Measurements from ENCODE around the gene CFAP206.
A peak's percentile ranks its signal among the peaks of the same experiment; 100 is the strongest.
"Not testable (repeated sequence)": the region's sequence is repeated elsewhere in the genome, so short reads cannot be mapped to it uniquely, and the experiment has no call there.

CFAP206 gene

GRCh38 chr6:87421576-87421975 is 13.8 kb downstream of the CFAP206 start:
- DNase-seq = no peak

- DNase-seq = no peak
These were observed 19.0 kb downstream of the CFAP206 start for GRCh38 chr6:87426789-87427188.

DNA sequence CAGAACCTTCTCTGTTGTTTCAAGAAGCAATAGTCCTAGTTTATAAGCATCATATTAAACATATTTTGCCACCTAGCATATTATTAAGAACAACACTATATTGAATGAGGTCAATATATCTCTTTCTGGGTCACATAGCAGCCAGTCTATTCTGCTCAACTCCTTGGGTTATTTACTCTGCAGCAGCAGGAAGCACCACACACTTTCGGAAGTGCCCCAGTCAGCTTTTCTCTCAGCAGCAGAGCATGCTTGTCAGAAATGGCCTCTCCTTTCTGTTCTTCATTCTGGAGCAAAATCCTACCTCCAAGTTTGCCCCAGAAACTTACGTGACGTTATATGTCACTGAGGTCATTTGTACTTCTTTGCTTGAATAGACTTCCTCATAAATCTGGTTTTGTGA is 22.7 kb downstream of the CFAP206 start:
- DNase-seq = peak; percentile 32

- DNase-seq = no peak
These were observed 23.5 kb downstream of the CFAP206 start for GRCh38 chr6:87431263-87431662.

DNA sequence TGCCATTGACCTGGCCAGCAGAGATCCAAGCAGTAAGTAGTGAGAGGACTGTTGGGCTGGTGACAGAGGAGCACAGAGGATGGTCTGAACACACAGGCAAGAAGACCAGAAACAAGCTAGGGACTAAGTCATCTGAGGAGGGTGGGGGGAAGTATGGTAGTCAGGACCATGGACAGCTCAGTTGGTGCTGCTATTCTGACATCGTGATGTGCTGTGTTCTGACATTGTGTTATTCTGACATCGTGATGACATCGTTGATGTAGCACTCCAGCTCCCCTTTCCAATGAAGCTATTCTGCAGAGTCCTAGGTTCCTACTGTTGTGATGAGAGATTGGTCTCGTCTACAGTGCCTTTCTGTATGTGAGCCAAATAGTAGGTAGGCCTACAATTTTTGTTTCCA is 28.7 kb downstream of the CFAP206 start:
- no peak for DNase-seq

- no peak for DNase-seq
These were observed 33.9 kb downstream of the CFAP206 start for GRCh38 chr6:87441711-87442110.

GRCh38 chr6:87444362-87444761 is 36.6 kb downstream of the CFAP206 start:
- no peak for DNase-seq

DNA sequence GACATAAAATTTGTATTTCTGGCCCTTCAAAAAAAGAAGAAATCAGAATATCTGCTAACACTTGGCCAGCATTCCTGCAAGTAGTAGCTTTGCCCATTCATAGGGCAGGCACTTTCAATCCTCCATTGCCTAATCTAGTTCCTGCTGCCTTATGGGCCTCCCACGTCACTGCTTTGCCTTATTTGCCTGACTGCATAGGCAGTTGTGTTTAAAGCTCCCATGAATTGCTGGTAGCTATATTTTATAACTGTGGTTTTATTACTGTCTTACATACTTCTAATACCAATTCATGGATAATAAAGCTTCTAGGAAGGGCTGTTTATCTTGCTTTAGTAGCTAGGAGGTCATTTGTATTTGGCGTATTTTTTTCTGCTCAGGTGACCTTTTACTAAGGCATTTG is 57.3 kb downstream of the CFAP206 start:
- no peak for DNase-seq

DNA sequence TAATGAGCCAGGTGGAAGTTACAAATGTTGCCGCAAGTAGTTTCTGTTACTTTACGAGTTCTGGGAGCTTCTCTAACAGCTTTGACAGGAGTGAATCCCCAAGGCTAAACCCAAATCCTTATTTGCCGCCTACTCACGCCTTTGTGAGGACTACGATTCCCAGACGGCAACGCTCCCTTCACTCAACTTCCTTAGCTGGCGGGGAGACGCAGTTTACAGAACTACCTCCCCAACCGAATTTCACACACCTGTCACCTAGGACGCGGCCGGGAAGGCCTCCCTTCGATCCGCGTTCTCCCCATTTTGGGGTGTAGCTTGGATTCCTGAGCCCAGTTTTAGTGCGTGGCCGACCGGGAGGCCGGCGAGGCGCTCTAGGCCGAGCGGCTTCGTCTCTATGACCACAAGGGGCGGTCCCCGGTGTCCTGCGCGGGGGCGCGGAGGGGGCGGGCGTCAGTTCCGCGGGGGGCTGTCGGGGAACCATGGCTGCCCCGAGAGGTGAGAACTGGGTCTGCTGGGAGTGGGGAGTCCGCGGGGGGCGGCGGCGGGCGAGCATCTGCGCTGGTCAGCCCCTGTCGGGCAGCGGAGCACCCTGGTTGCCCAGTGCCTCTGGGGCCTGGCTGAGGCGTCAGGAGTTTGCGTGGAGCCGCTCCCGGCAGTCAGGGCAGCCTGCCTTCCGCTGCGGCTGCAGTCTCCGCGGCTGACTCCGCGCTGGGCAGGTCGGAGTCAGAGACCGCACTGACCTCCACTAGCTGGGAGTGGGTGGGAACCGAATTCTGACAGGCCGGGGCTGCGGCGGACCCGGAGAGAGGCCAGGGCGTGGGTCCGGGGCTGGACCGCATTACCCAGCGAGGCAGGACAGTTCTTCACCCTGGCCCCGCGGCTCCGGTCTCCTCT is 65.0 kb downstream of the CFAP206 start, which contains the start of gene SLC35A1:
Gene SLC35A1, plus strand, starts transcription at position 450 of the 894 bp plus-strand sequence. Its CDS starts 30 bp downstream, at position 480.
- peak; percentile 95 for DNase-seq

GRCh38 chr6:87473419-87473903 is 65.7 kb downstream of the CFAP206 start:
- DNase-seq = peak; percentile 75

GRCh38 chr6:87481931-87482330 is 74.2 kb downstream of the CFAP206 start:
- DNase-seq = no peak

- no peak for DNase-seq
These were observed 74.6 kb downstream of the CFAP206 start for GRCh38 chr6:87482366-87482765.

- no peak for DNase-seq
These were observed 76.2 kb downstream of the CFAP206 start for GRCh38 chr6:87483929-87484328.

DNA sequence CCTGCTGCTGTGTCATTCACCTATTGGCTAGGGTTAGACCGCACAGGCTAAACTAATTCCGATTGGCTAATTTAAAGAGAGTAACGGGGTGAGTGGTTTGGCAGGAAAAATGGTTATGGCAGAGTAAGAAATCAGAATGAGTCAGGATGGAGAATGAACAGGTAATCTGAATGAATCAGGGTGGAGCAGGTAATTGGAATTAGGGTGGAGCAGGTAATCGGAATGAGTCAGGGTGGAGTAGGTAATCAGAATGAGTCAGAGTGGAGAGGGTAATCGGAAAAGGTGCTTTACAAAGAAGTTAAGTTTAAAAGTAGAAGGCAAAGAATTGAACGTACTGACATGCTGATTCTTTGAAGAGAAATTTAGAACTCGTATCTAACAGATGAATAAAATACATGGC is 76.7 kb downstream of the CFAP206 start:
- DNase-seq = no peak

GRCh38 chr6:87487555-87487954 is 79.8 kb downstream of the CFAP206 start:
- DNase-seq = no peak

- not testable (repeated sequence) for DNase-seq
These were observed 81.6 kb downstream of the CFAP206 start for GRCh38 chr6:87489326-87489725.

DNA sequence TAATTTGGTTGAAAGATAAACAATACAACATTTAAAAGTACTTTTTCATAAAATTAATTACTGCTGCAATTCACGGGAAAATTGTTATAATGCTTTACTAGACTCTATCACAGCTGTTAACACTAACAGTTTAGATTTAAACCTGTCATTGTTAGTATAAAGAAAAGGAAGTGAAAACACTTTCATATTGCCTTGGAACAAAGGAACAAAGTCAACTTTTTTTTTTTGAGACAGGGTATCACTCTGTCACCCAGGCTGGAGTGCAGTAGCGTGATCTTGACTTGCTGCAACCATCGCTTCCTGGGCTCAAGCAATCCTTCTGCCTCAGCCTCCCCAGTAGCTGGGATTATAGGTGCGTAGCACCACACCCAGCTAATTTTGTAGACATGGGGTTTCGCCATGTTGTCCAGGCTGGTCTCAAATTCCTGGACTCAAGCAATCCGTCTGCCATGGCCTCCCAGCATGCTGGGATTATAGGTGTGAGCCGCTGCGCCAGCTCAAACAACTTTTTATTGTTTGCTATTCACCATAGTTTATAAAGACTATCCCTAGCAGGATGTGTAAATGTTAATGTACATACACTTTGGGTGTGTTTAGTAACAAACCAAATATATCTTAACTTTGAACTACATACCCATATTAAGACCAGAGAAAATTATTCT is 87.1 kb downstream of the CFAP206 start:
- DNase-seq = no peak

DNA sequence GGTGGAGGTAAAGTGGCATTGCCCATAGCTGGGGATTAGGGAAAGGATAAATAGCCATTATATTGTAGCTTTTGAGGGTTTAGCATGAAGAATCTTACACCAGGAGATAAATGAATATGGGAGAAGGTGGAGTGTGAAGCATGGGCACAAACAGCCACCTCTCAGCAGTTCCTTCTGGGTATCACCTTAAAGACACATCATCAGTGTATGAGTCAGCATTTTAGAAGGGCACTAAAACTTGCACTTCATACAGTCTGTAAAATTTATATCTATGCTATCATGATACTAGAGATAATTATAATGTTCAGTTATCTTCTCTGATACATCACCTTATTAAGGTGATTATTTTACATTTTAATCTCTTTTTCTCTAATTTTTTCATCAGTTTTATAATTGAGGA is 90.3 kb downstream of the CFAP206 start:
- no peak for DNase-seq

GRCh38 chr6:87501809-87502572 is 94.2 kb downstream of the CFAP206 start:
- DNase-seq = peak; percentile 94

DNA sequence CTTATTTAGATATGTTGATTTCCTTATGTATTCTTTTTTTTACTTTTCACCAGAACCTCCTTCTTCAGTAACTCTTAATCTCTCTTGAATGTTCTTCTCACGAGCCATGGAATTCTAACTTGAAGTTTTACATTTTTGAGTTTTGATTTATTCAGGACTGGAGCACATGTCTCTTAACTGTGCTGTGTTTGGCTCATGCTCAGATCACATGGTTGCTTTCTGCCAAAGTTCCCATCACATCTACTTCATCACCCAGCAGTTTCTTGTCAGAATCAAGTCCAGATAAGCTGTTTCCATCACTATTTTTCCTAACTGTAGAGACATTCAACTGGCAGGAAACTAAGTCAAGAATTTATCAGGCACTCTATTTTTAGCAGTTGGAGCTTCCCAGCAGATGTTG is 96.7 kb downstream of the CFAP206 start:
- no peak for DNase-seq
